HG03342 (cell line): ENCODE measurements around the gene JAKMIP2.
"Not testable (repeated sequence)": the region's sequence is repeated elsewhere in the genome, so short reads cannot be mapped to it uniquely, and the experiment has no call there.

Experiments
- ATAC-seq: cut with Tn5 transposase; IDR thresholded peaks from one replicate; pipeline ENCODE4 v1.9.1; 2021; ENCODE audit warnings: mild to moderate bottlenecking, moderate library complexity; ENCODE audit not compliant: unreplicated experiment

JAKMIP2 gene

GRCh38 chr5:147617711-147618350 lies 164.7 kb downstream of the JAKMIP2 start:
- ATAC-seq = no peak

GRCh38 chr5:147617191-147617606 lies 165.3 kb downstream of the JAKMIP2 start:
- no peak for ATAC-seq

- ATAC-seq = no peak
Measured at GRCh38 chr5:147616421-147616820, 166.1 kb downstream of the JAKMIP2 start.

GRCh38 chr5:147613359-147613758 lies 169.2 kb downstream of the JAKMIP2 start:
- no peak for ATAC-seq

- ATAC-seq = no peak
Measured at GRCh38 chr5:147611483-147611882, 171.0 kb downstream of the JAKMIP2 start.

- no peak for ATAC-seq
Measured at GRCh38 chr5:147610798-147611197, 171.7 kb downstream of the JAKMIP2 start.

- ATAC-seq = no peak
Measured at GRCh38 chr5:147601652-147602051, 180.9 kb downstream of the JAKMIP2 start.

- no peak for ATAC-seq
Measured at GRCh38 chr5:147591120-147591519, 191.4 kb downstream of the JAKMIP2 start.

GRCh38 chr5:147590096-147590495 lies 192.4 kb downstream of the JAKMIP2 start:
- ATAC-seq = no peak

GRCh38 chr5:147586832-147587231 lies 195.7 kb downstream of the JAKMIP2 start:
- ATAC-seq = no peak

GRCh38 chr5:147586221-147586620 lies 196.3 kb downstream of the JAKMIP2 start:
- ATAC-seq = no peak

GRCh38 chr5:147582272-147582671 lies 200.3 kb downstream of the JAKMIP2 start:
- ATAC-seq = not testable (repeated sequence)

GRCh38 chr5:147580418-147580817 lies 202.1 kb downstream of the JAKMIP2 start:
- ATAC-seq = not testable (repeated sequence)

- no peak for ATAC-seq
Measured at GRCh38 chr5:147578228-147579024, 204.1 kb downstream of the JAKMIP2 start.

- ATAC-seq = peak; percentile 91
Measured at GRCh38 chr5:147576646-147577535, 205.6 kb downstream of the JAKMIP2 start.

- ATAC-seq = no peak
Measured at GRCh38 chr5:147575598-147575997, 206.9 kb downstream of the JAKMIP2 start.

GRCh38 chr5:147573211-147573610 lies 209.3 kb downstream of the JAKMIP2 start:
- ATAC-seq = no peak

- ATAC-seq = no peak
Measured at GRCh38 chr5:147568710-147569406, 213.7 kb downstream of the JAKMIP2 start.

- no peak for ATAC-seq
Measured at GRCh38 chr5:147567917-147568598, 214.5 kb downstream of the JAKMIP2 start.

GRCh38 chr5:147565524-147565923 lies 217.0 kb downstream of the JAKMIP2 start:
- no peak for ATAC-seq
